NCI-H1105 (cell line): Measurements from ENCODE around the gene MEF2D.
A peak's percentile ranks its signal among the peaks of the same experiment; 100 is the strongest.

ENCODE experiments used
- DNase-seq: peaks from one replicate; lab custom pipeline; 2025; lab: John Stamatoyannopoulos, UW

MEF2D gene

DNA sequence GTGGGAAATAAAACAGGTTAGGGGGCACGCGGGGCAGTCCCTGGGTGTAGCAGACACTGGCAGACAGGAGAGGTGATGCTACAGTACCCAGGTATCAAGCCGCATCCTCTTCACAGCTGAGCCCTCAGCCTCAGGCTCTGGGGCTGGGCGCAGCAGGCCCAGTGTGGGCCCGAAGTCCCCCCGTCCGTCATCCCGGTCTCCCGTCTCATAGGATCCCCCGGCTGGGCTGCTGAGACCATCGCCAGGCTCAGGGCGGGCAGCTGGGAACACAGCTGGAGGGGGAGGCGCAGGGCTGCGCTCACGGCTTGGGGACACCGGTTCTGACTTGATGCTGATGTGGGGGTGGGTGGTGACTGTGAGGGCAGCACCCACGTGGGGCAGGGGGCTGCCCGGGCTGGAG lies 32.7 kb downstream of the MEF2D start:
- no peak for DNase-seq

GRCh38 chr1:156467385-156467784 lies 33.2 kb downstream of the MEF2D start:
- DNase-seq: no peak

DNA sequence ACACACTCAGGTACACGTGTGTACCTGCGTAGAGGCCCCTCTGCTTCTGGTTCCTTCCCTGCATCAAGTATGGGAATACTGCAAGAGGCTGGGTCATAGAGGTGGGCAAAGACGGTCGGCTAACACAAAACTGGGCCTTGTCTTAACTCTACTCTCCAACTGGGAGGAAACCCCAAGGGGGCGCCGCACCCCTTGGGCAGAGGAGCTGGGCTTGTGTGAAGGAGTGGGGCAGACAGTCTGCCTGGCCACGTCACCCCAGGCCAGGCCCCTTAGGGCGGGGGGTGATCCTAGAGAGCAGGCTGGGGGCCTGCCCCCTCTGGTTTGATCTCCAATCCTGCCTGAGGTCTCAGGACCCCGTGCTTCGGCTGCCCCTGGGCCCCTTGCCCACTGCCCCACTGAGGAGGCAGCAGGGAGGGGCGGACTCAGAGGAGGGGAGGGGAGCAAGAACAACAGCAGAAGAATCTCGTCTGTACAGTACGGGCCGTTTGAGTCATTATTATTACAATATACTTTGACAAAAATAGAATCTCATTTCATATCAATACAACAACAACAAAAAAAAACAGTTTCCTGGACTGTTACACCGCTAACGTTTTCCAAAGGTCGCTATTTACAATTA lies 34.7 kb downstream of the MEF2D start:
- DNase-seq: no peak

DNA sequence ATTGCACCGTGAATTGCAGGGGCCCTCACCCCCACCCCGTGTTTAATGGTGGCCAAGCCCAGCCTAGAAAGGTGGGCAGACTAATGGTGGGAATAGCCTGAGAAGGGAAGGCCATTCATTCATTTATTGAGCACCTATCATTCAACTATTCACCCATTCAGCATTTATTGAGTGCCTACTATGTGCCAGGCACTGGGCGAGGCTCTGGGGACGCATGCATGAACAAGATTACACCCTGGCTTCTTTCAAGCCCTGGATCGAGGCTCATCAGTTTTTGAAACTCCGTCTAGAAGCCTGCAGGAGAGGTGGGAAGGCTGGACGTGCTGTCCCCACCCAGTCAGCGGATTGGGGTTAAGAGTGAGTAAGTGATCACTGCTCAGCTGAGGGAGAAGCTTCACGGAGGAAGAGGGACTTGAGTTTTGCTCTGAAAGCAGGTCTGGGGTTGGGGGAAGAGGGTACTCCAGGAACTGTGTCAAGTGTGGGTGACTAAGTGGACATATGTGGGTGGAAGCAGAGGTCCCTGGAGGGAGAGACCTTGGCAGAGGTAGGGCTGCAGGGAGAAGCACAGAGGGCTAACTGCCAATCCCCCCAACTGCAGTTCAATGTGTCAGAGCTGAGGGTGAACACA lies 35.6 kb downstream of the MEF2D start:
- DNase-seq: no peak

DNA sequence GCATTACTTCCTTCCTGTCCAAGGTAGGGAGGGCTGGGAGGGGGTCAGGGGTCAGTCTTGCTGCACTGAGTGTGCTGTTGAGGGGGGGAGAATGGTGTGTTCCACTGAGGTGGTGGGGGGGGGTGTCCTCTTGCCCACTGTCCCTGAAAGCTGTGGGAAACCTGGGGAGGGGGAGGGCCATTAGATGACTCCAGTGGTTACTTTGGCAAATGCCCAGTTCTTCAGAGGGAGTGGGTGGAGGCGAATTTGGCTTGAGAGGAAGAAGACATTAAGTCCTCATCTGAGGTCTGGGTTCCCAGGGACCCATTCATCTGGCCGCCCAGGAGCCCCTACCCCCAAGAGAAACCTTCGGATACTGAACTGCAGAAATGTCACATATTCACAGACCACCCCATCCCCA lies 36.2 kb downstream of the MEF2D start:
- DNase-seq: no peak

DNA sequence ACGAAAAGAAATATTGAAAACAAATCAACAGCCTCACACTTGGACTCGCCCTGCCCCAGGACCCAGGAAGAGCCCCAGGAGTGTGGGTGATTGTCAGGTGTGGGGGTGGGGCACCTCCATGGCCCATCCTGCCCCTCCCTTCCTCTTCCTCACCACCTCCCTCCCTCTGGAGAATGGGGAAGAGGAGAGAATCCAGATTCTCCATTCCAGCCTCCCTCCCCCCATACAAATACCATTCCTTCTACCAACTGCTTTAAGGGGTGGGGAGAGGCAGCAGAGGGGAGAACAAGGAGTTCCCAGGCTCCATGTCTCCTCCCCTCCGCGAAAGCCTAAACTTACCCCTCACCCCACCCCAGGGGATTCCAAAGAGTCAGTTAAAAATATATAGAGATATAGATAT lies 36.7 kb downstream of the MEF2D start:
- no peak for DNase-seq

DNA sequence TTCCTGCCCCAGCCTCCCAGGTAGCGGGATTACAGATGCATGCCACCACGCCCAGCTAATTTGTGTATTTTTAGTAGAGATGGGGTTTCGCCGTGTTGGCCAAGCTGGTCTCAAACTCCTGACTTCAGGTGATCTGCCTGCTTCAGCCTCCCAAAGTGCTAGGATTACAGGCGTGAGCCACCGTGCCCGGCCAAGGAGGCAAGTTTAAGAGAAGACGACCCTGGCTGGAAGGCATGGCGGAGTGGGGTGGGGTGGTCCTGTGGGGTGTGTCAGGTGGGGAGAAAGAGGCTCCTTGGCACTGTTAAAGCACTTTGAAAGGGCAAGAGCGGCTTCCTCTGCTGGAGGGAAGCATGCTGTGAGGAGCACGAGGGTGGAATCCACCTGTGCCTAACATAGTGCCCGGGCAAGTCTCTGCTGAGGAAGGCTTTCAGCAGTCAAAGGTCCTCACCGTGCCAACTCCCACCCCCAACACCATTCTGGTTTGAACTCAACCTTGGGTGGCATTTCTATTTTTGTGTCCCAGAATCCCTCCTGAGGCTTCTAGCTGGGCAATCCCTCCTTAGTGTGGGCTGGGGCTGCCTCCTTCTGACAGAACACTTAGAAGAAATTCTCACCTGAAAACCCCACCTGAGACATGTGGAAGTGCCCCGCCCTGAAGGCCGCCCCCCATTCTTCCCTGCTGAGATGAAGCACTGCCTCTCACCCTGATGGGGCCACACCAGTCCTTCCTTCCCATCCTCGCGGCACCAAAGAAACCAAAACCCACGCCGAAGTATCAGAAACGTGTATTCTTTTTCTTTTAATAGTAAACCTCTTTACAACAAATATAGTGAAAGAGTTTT lies 37.4 kb downstream of the MEF2D start:
- DNase-seq: no peak

DNA sequence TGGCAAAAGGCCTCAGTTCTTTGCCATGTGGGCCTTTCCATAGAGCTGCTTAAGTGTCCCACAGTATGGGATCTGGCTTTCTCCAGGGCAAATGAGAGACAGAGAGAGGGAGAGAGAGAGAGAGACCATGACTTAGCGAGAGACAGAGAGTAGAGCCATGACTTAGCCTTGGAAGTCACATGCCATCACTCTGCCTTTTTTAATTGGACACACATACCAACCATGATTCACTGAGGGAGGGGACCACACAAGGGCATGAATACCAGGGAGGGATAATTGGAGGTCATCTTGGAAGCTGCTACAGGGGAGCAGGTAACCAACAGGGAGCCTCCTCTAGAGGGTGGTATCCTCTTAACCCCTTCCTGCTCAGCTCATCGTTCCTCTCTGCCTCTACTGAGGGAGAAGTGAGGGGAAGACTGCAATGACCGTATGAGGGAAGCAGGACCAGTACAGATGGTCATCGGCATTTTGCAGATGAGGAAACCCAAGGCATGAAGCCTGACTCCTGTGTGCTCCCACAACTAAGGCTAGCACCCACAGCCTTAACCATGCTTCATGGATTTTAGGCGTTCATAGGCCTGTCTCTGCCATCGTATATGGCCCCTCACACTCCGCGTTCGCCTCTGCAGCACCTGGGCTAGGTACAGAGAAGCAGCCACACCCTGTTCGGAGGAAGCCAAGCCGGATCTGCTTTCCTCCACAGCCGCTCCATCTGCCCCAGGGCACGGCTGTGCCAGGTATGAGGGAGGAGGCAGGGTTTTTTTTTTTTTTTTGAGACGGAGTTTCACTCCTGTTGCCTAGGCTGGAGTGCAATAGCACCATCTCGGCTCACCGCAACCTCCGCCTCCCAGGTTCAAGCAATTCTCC lies 38.6 kb downstream of the MEF2D start:
- DNase-seq: no peak

DNA sequence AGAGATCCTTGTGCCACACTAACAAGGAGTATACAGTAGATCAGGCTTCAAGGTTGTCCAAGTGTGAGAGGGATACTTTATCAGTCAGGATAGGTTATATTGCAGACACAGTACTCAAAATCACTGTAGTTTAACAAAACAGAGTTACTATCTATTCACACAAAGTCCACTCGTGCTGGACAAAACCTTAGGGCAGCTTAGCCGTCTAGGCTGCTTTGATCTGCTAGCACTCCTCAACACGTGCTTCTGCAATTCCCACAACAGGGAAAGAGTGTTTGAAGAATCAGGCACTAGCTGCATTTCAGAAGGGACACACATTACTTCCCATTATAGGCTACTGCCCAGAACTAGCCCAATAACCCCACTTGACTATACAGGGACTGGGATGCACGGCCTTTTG lies 39.5 kb downstream of the MEF2D start:
- no peak for DNase-seq

DNA sequence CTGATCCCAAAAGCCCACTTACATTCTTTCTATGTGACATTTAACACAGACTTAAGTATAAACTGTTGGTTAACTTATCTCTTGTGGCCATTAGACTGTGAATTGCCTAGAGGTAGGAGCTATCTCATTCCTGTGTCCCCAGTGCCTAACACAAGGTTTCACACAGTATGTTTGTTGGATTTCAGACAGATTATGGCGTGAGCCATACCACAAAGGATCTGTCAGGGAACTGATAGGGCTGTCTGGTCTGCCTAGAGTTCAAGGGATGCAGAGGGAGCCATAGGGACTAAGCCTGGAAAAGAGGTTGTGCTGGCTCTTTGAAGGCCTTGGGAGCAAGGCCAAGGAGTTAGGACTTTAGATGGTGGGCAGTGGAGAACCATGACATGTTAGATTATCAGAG lies 40.0 kb downstream of the MEF2D start:
- DNase-seq: no peak

- DNase-seq: no peak
Measured at GRCh38 chr1:156458181-156458503, 42.4 kb downstream of the MEF2D start.

- peak; percentile 99 for DNase-seq
Measured at GRCh38 chr1:156456625-156457465, 43.7 kb downstream of the MEF2D start.

DNA sequence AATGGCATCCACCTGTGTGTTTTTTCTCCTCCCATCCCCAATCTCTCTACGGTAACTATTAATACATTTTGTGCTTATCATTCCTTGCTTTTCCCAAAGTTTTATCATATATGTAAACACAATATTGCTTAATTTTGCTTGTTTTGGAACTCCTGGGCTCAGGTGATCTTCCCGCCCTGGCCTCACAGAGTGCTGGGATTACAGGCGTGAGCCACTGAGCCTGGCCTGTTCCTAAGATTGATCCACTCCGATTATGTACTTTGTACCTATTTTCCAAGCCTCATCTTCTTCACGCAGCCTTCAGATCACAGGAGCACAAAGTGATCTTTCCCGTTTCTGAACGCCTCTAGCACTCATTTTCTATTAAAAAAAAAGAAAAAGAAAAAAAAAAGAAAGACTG lies 45.2 kb downstream of the MEF2D start:
- no peak for DNase-seq

GRCh38 chr1:156452907-156453306 lies 47.7 kb downstream of the MEF2D start:
- DNase-seq: no peak

DNA sequence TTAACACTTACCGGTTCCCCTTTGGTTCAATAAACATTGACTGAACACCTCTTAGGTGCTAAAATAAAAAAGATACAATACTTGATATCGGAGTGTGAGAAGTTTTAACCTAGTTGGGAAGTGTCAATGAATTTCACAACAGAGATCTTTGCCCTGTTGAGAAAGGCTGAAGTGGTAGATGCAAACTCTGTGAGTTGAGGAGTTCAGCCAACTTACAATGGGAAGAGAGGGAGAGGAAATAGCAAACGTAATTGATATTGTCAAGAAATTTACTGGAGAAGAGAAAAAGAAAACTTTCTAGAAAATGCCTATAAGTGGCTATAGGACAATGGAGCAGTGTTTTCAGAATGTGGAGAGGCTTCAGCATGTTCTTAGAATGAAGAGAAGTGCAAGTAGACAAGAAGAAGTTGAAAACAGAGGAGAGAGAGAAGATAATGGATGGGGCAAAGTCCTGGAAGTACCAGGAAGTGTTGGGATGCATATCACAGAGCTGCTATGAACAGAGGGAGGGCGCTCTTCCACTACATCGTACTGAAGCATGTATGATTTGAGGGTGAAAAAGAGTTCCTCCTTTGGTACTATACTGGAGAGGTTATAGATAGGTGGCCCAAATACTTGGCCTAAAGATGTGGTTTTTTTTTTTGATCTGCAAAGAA lies 48.9 kb downstream of the MEF2D start:
- no peak for DNase-seq

DNA sequence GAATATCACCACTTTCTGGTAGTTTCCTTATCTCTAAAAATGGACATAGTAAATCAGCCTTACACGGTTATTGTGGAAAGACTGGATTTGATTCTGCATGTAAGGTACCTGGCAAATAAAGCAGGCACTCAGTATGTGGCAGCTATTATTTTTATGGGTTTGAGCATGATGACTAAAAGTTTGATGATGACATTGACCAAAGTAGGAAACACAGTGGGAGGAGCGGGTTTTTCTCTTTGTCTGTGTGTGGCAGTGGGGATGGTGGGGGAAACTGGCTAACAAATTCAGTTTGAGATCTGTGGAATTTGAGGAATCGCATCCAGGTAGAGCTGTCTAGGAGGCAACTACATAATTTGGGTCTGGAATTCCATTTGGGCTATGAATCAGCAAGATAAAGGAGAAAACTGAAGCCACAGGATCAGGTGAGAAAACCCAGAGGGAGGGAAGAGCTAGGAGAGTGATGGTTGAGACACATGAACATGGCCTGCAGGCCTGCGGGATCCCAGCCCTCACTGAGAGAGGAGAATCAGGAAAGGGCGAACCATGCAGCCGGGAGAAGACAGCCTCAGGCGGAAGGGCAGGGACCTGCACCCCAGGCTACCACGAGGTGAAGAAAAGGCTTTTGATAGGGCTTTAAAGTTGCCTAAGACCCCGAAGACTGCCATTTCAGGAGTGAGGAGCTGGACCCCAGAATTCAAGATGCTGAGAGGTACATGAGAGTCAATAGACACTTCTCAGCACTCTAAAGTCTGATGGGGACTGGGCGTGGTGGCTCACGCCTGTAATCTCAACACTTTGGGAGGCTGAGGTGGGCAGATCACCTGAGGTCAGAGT lies 52.2 kb downstream of the MEF2D start:
- no peak for DNase-seq

GRCh38 chr1:156445789-156446263 lies 54.7 kb downstream of the MEF2D start:
- peak; percentile 70 for DNase-seq

DNA sequence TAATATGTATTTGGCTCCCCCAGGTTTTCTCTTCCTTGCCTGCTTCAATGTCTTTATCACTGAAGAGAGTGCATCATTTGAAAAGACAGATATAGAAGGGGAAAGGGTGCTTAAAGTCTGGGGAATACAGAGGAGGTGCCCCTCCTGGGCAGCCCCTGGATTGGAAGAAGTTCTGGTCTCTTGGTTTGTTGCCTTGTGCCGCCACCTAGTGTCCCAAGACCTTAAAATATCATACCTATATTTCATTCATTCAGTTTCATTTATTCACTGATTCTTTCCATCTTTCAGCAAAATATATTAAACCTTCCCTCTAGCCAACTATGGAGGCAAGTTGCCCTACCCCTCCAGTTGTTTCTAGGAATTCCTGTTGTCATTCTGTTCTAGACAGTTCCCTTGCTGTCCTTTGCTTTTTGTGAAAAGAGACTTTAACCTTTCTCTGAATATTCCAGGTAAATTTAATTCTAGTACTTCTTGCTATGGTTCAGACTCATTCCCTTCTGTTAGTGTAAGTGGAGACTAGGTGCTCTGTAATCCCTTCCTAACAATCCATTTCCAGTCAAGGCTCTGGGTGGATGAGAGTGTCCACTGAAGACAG lies 56.1 kb downstream of the MEF2D start:
- no peak for DNase-seq

DNA sequence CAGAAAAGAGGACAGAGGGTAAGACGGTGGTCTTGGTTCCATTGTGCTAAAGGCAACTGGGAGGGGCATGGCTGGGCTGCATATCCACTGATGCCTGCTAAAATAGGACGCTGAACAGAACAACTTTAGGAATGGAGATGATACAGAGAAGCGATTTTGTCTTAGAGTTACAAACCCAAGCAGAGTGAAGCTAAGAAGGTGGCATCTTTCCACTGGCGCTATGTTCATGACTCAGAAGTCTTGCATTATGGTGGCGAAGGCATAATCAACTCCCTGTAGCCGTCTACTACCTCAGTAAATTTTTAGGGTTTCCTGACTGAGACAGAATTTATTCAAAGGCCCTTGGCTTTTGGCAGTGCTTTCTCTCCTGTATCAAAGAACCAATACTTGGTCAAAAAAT lies 57.3 kb downstream of the MEF2D start:
- DNase-seq: no peak
